HepG2 (cell line): ENCODE data around the gene FRAS1. TPM values are rescaled to one million over a fixed set of nuclear protein-coding genes. Genes with fewer than 3 reads are reported as not detected.

ENCODE experiments used
- ADNP ChIP-seq: sonication (generic); formaldehyde crosslinking; IDR thresholded peaks from 2 replicates; pipeline ENCODE4 v1.4.0; 2020; ENCODE audit warnings: missing genetic modification reagents
- CCDC6 ChIP-seq: sonication (generic); formaldehyde crosslinking; IDR thresholded peaks from 2 replicates; pipeline ENCODE4 v1.8.1; 2022; ENCODE audit warnings: mild to moderate bottlenecking, missing genetic modification reagents, moderate library complexity
- CREBL2 ChIP-seq: sonication (generic); formaldehyde crosslinking; IDR thresholded peaks from 2 replicates; pipeline ENCODE4 v1.8.1; 2023; ENCODE audit warnings: missing genetic modification reagents, mild to moderate bottlenecking, borderline replicate concordance
- DR1 ChIP-seq: sonication (generic); formaldehyde crosslinking; IDR thresholded peaks from 2 replicates; pipeline ENCODE4 v1.8.0; 2021; ENCODE audit warnings: mild to moderate bottlenecking, missing genetic modification reagents, inconsistent platforms
- ELF3 ChIP-seq: IDR thresholded peaks from 2 replicates; pipeline ENCODE4 v1.6.1; 2016; ENCODE audit warnings: missing genetic modification reagents, missing compliant biosample characterization
- EP300 ChIP-seq, 3 experiments: sonication (generic) in 1 of 3; formaldehyde crosslinking in 1 of 3; IDR thresholded peaks; 2 replicates each; pipeline versions ENCODE4 v1.5.1 to v1.6.1; 2011 to 2020; ENCODE audit warnings: low read depth in 2 of 3, low read length in 2 of 3, borderline replicate concordance in 1 of 3, improper control_type of control experiment in 1 of 3, mild to moderate bottlenecking in 1 of 3, missing genetic modification reagents in 1 of 3, moderate library complexity in 1 of 3
- KLF11 ChIP-seq: IDR thresholded peaks from 2 replicates; pipeline ENCODE4 v1.6.1; 2016; ENCODE audit warnings: missing compliant biosample characterization
- KLF15 ChIP-seq: sonication (generic); formaldehyde crosslinking; IDR thresholded peaks from 2 replicates; pipeline ENCODE4 v1.8.1; 2023; ENCODE audit warnings: borderline replicate concordance, mild to moderate bottlenecking, inconsistent platforms, missing genetic modification reagents, mixed read lengths
- NFKB2 ChIP-seq: sonication (generic); formaldehyde crosslinking; IDR thresholded peaks from 2 replicates; pipeline ENCODE4 v1.4.0; 2020; ENCODE audit warnings: missing genetic modification reagents, borderline replicate concordance
- NFRKB ChIP-seq: fragments of 450-650 bp; IDR thresholded peaks from 2 replicates; pipeline ENCODE4 v1.6.1; 2017
- NR1H2 ChIP-seq: sonication (generic); formaldehyde crosslinking; IDR thresholded peaks from 2 replicates; pipeline ENCODE4 v1.8.1; 2022; ENCODE audit warnings: low read depth, missing genetic modification reagents, borderline replicate concordance
- SATB2 ChIP-seq: sonication (generic); formaldehyde crosslinking; IDR thresholded peaks from 2 replicates; pipeline ENCODE4 v1.5.0; 2020; ENCODE audit warnings: missing genetic modification reagents
- SCMH1 ChIP-seq: sonication (generic); formaldehyde crosslinking; IDR thresholded peaks from 2 replicates; pipeline ENCODE4 v1.9.0; 2021; ENCODE audit warnings: missing genetic modification reagents, mild to moderate bottlenecking, borderline replicate concordance
- SP5 ChIP-seq: IDR thresholded peaks from 2 replicates; pipeline ENCODE4 v1.6.1; 2016; ENCODE audit warnings: low read depth, borderline replicate concordance
- TRIM22 ChIP-seq: fragments of 450-650 bp; IDR thresholded peaks from 2 replicates; pipeline ENCODE4 v1.6.1; 2017
- ZFP36L1 ChIP-seq: sonication (generic); formaldehyde crosslinking; IDR thresholded peaks from 2 replicates; pipeline ENCODE4 v1.8.0; 2022; ENCODE audit warnings: mild to moderate bottlenecking, missing genetic modification reagents, moderate library complexity
- ZNF264 ChIP-seq: sonication (generic); formaldehyde crosslinking; IDR thresholded peaks from 2 replicates; pipeline ENCODE4 v1.4.0; 2020; ENCODE audit warnings: missing genetic modification reagents
- ZNF543 ChIP-seq: sonication (generic); formaldehyde crosslinking; IDR thresholded peaks from 2 replicates; pipeline ENCODE4 v1.4.0; 2020; ENCODE audit warnings: mild to moderate bottlenecking, missing genetic modification reagents
- ZNF672 ChIP-seq: sonication (generic); formaldehyde crosslinking; IDR thresholded peaks from 2 replicates; pipeline ENCODE4 v1.8.1; 2022; ENCODE audit warnings: missing genetic modification reagents
- ZNF709 ChIP-seq: sonication (generic); formaldehyde crosslinking; IDR thresholded peaks from 2 replicates; pipeline ENCODE4 v1.5.0; 2020; ENCODE audit warnings: mild to moderate bottlenecking, missing genetic modification reagents
- ZNF761 ChIP-seq: sonication (generic); formaldehyde crosslinking; conservative IDR thresholded peaks from 2 replicates; pipeline ENCODE4 v1.4.0; 2020; ENCODE audit warnings: mild to moderate bottlenecking, missing genetic modification reagents
- ZNF781 ChIP-seq: sonication (generic); formaldehyde crosslinking; IDR thresholded peaks from 2 replicates; pipeline ENCODE4 v1.5.1; 2020; ENCODE audit warnings: borderline replicate concordance, mild to moderate bottlenecking, missing genetic modification reagents; ENCODE audit errors: not compliant biosample characterization
- ZNF839 ChIP-seq: sonication (generic); formaldehyde crosslinking; IDR thresholded peaks from 2 replicates; pipeline ENCODE4 v1.4.0; 2020; ENCODE audit warnings: missing genetic modification reagents, mild to moderate bottlenecking, borderline replicate concordance
- polyA plus RNA-seq, 8 experiments: library from polyadenylated mRNA; depleted of rRNA in 3 of 8; stranded (reverse) in 7 of 8; unstranded in 1 of 8; fragments of >200 nt; fragmentation: Illumina TruSeq in 4 of 8; extraction: Trizol in 4 of 8; gene quantifications; 2 replicates each; pipeline versions ENCODE4 v1.2.1 to v1.2.3, GENCODE V29; 2011 to 2016; ENCODE audit warnings: low read depth in 4 of 8, missing spikeins in 1 of 8, mixed read lengths in 1 of 8; ENCODE audit not compliant: insufficient read depth in 1 of 8
- total RNA-seq, 5 experiments: library from RNA; depleted of rRNA; stranded (reverse); fragments of >200 nt; fragmentation: Illumina TruSeq; extraction: Trizol; gene quantifications; 2 replicates each; pipeline ENCODE4 v1.2.3, GENCODE V29; 2016; ENCODE audit warnings: low read depth in 1 of 5
- TF ChIP-seq, protein P1 (sequence below): sonication (generic); formaldehyde crosslinking; IDR thresholded peaks from 2 replicates; pipeline ENCODE4 v1.5.0; 2020; ENCODE audit warnings: missing genetic modification reagents
- TF ChIP-seq, protein P2 (sequence below): sonication (generic); formaldehyde crosslinking; IDR thresholded peaks from 2 replicates; pipeline ENCODE4 v1.5.0; 2020; ENCODE audit warnings: mild to moderate bottlenecking, low read depth, missing genetic modification reagents, borderline replicate concordance

FRAS1 gene
- total and polyA plus RNA-seq, 2 of the 13 experiments (the other 11 are each of a cell fraction or from before 2014, with no cell fraction given), result 22.5 to 31.6 TPM

GRCh38 chr4:78513411-78513975, 456.4 kb downstream of the FRAS1 start (continued):
- TF ChIP-seq EP300 (IDR thresholded peaks at IDR 0.05; ENCODE audit: low read depth in 2 of 2, low read length in 2 of 2) (peak in 1 of 2 experiments; percentile 29; a peak in 1 of 4 replicates), EP300 (CRISPR knock-in tag; IDR thresholded peaks at IDR 0.05; ENCODE audit: borderline replicate concordance) (no peak), SP5 (CRISPR knock-in tag) (no peak), SCMH1 (CRISPR knock-in tag) (no peak), NR1H2 (CRISPR knock-in tag) (no peak), TRIM22 (no peak), ZNF264 (no peak), KLF15 (CRISPR knock-in tag) (no peak), ZNF761 (CRISPR knock-in tag) (no peak), ZFP36L1 (CRISPR knock-in tag) (no peak), ZNF672 (CRISPR knock-in tag) (0 out of 2 replicates have a peak, but pooled peaks have one; percentile 31), NFKB2 (CRISPR knock-in tag) (no peak), CREBL2 (no peak), ZNF709 (no peak), CCDC6 (CRISPR knock-in tag) (no peak), ZNF839 (CRISPR knock-in tag) (no peak), ZNF781 (no peak), ELF3 (peak; percentile 66; the same call in 1 of the 2 replicates), SATB2 (CRISPR knock-in tag) (no peak), KLF11 (no peak), DR1 (CRISPR knock-in tag) (no peak), NFRKB (no peak), ADNP (CRISPR knock-in tag) (no peak), ZNF543 (no peak)
- TF ChIP-seq, protein P1, sequence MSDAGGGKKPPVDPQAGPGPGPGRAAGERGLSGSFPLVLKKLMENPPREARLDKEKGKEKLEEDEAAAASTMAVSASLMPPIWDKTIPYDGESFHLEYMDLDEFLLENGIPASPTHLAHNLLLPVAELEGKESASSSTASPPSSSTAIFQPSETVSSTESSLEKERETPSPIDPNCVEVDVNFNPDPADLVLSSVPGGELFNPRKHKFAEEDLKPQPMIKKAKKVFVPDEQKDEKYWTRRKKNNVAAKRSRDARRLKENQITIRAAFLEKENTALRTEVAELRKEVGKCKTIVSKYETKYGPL (CRISPR knock-in tag), result no peak
- TF ChIP-seq, protein P2, sequence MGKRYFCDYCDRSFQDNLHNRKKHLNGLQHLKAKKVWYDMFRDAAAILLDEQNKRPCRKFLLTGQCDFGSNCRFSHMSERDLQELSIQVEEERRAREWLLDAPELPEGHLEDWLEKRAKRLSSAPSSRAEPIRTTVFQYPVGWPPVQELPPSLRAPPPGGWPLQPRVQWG, result no peak
